ENCODE results near the gene PGLYRP3. TPM values are rescaled to one million over a fixed set of nuclear protein-coding genes. Genes with fewer than 3 reads are reported as not detected.
A peak's percentile ranks its signal among the peaks of the same experiment; 100 is the strongest.

The PGLYRP3 gene
- total RNA-seq, 3 donors from 2014 or later = not detected

DNA sequence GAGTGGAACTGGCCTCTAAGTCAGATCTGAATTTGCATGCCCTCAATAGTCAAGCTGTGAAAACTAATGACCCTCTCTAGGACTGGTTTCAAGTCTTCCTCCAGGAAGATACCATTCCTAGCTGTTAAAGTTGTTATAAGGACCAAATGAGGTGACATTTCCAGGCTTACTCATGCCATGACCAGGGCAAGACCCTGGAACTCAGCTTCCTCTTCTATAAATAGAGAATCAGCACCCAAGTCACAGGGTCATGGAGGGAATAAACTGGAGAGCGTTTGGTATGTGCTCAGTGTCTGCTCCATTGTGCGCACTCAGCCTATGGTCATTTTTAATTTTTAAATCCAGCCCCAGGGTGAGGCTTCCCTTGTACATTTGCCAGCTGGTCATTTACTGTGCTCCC, 47.4 kb upstream of the PGLYRP3 start:
- Histone ChIP-seq H3K36me3 (no peaks in the 10 kb centered on the region), H3K4me1 (peaks cover 0 to 15% of the 10 kb centered on the region in 2 donors), H3K9me3 (no peaks in the 10 kb centered on the region), H3K4me3 (no peak overlapping the region), H3K27me3 (no peaks in the 10 kb centered on the region), H3K27ac (no peak overlapping the region)
- no peak for TF ChIP-seq POLR2AphosphoS5 (IDR thresholded peaks at IDR 0.05)
- TF ChIP-seq POLR2A (IDR thresholded peaks at IDR 0.05) = no peak
- TF ChIP-seq, protein P1, sequence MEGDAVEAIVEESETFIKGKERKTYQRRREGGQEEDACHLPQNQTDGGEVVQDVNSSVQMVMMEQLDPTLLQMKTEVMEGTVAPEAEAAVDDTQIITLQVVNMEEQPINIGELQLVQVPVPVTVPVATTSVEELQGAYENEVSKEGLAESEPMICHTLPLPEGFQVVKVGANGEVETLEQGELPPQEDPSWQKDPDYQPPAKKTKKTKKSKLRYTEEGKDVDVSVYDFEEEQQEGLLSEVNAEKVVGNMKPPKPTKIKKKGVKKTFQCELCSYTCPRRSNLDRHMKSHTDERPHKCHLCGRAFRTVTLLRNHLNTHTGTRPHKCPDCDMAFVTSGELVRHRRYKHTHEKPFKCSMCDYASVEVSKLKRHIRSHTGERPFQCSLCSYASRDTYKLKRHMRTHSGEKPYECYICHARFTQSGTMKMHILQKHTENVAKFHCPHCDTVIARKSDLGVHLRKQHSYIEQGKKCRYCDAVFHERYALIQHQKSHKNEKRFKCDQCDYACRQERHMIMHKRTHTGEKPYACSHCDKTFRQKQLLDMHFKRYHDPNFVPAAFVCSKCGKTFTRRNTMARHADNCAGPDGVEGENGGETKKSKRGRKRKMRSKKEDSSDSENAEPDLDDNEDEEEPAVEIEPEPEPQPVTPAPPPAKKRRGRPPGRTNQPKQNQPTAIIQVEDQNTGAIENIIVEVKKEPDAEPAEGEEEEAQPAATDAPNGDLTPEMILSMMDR (IDR thresholded peaks at IDR 0.05) = no peak
- no peak for DNase-seq (ENCODE audit: low spot score in 2 of 2)
- intact Hi-C loops (cut with DNase I; ENCODE audit: low total_unique reads) = no loop called here

DNA sequence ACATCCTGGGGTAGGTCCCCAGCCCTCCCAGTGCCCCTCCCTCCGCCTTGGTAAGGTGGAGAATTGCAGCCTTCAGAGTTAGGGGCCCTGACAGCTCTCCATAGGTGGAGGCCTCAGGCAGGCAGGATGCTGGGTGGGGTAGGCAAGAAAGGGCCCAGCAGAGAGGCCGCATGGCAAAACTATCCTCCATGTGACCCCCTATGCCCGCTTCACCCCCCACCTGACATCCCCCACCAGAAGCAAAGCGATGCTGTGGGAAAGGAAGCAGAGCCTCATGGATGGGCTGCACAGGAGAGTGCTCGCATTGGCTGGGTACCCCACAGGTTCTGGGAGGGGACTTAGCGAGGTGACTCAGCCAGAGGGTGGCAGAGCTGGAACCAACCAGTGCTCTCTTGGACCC, 46.5 kb upstream of the PGLYRP3 start:
- intact Hi-C loops (cut with DNase I; ENCODE audit: low total_unique reads) = no loop called here
- Histone ChIP-seq H3K4me3 (peak overlapping the region in 1 of 3 donors; percentile 10), H3K27me3 (no peaks in the 10 kb centered on the region), H3K27ac (no peak overlapping the region), H3K9me3 (no peaks in the 10 kb centered on the region), H3K36me3 (no peaks in the 10 kb centered on the region), H3K4me1 (peaks cover 0 to 9% of the 10 kb centered on the region in 2 donors)
- TF ChIP-seq, protein P1 (IDR thresholded peaks at IDR 0.05) = no peak
- TF ChIP-seq POLR2A (IDR thresholded peaks at IDR 0.05) (no peak), POLR2AphosphoS5 (IDR thresholded peaks at IDR 0.05) (no peak)
- peak in 1 of 2 donors; percentile 12 for DNase-seq (ENCODE audit: low spot score in 2 of 2)

- peak overlapping the region in 1 of 3 donors; percentile 10 for H3K4me3 ChIP-seq
- H3K27me3 ChIP-seq = no peaks in the 10 kb centered on the region
- intact Hi-C loops (cut with DNase I; ENCODE audit: low total_unique reads) = no loop called here
- DNase-seq (ENCODE audit: low spot score in 2 of 2) = peak in 1 of 2 donors; percentile 10
- H3K9me3 ChIP-seq = no peaks in the 10 kb centered on the region
- H3K36me3 ChIP-seq = no peaks in the 10 kb centered on the region
- TF ChIP-seq POLR2AphosphoS5 (IDR thresholded peaks at IDR 0.05) = no peak
- TF ChIP-seq, protein P1 (IDR thresholded peaks at IDR 0.05) = no peak
- no peak for TF ChIP-seq POLR2A (IDR thresholded peaks at IDR 0.05)
- peaks cover 0 to 9% of the 10 kb centered on the region in 2 donors for H3K4me1 ChIP-seq
- no peak overlapping the region for H3K27ac ChIP-seq
Measured at GRCh38 chr1:153358691-153358975, 45.9 kb upstream of the PGLYRP3 start.

- Histone ChIP-seq H3K27me3 (no peaks in the 10 kb centered on the region), H3K4me3 (peak within 1 kb of the TSS in 1 of 3 donors; percentile 10), H3K4me1 (peaks cover 0 to 9% of the 10 kb centered on the region in 2 donors), H3K9me3 (no peaks in the 10 kb centered on the region), H3K27ac (peak within 1 kb of the TSS; percentile 87 to 90), H3K36me3 (no peaks in the 10 kb centered on the region)
- TF ChIP-seq, protein P1 (IDR thresholded peaks at IDR 0.05) = no peak
- TF ChIP-seq POLR2AphosphoS5 (IDR thresholded peaks at IDR 0.05) (no peak), POLR2A (IDR thresholded peaks at IDR 0.05) (no peak)
- peak in 1 of 2 donors; percentile 15 for DNase-seq (ENCODE audit: low spot score in 2 of 2)
- intact Hi-C loops (cut with DNase I; ENCODE audit: low total_unique reads) = no loop called here
Measured at GRCh38 chr1:153357853-153358690, 45.3 kb upstream of the PGLYRP3 start, which contains the start of gene S100A9. Gene S100A9 (plus strand): TSS chr1:153357854. CDS start chr1:153358284, 430 bp downstream.

Data from breast epithelium (tissue), 4 donors.